Cardiac fibroblast (primary cell): ENCODE data around the gene USH1C.

Experiments used
- DNase-seq, 2 donors: peaks; one replicate each; pipeline versions ENCODE4 v3.0.0 to v3.0.0-alpha.2; 2010; ENCODE audit warnings: low read depth in 2 of 2
- H3K4me3 ChIP-seq, 2 donors: replicated peaks in 1 of 2; 1 replicate in 1 of 2; 2 replicates in 1 of 2; pipeline ENCODE4 v1.5.1; 2011; ENCODE audit warnings: low read depth in 2 of 2, low read length in 2 of 2, mild to moderate bottlenecking in 2 of 2, moderate library complexity in 1 of 2
- TF ChIP-seq, protein P1 (sequence below): IDR thresholded peaks from one replicate; pipeline ENCODE4 v1.5.1; 2011; ENCODE audit warnings: low read depth, mild to moderate bottlenecking, low read length, inconsistent platforms

Gene USH1C

DNA sequence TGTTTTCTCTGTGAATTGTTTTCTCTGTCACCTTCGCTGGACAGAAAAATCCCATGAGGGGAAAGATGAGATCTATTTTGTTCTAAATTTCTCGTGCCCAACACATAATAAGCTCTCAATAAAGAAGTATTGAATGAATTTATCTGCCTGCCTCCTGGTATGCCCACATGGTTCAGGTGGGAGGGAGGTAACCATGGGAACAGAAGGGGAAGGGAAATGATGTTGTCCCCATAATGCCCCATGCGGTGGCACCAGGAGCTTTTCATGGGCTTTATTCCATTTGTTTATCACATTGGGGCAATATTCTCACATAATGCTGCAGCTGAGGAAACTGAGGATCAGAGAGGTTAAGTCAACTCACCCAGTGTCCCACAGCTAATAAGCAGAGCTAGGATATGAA is 8.7 kb downstream of the USH1C start:
- TF ChIP-seq, protein P1, sequence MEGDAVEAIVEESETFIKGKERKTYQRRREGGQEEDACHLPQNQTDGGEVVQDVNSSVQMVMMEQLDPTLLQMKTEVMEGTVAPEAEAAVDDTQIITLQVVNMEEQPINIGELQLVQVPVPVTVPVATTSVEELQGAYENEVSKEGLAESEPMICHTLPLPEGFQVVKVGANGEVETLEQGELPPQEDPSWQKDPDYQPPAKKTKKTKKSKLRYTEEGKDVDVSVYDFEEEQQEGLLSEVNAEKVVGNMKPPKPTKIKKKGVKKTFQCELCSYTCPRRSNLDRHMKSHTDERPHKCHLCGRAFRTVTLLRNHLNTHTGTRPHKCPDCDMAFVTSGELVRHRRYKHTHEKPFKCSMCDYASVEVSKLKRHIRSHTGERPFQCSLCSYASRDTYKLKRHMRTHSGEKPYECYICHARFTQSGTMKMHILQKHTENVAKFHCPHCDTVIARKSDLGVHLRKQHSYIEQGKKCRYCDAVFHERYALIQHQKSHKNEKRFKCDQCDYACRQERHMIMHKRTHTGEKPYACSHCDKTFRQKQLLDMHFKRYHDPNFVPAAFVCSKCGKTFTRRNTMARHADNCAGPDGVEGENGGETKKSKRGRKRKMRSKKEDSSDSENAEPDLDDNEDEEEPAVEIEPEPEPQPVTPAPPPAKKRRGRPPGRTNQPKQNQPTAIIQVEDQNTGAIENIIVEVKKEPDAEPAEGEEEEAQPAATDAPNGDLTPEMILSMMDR, result no peak
- no peak for DNase-seq
- H3K4me3 ChIP-seq, result no peak overlapping the region

DNA sequence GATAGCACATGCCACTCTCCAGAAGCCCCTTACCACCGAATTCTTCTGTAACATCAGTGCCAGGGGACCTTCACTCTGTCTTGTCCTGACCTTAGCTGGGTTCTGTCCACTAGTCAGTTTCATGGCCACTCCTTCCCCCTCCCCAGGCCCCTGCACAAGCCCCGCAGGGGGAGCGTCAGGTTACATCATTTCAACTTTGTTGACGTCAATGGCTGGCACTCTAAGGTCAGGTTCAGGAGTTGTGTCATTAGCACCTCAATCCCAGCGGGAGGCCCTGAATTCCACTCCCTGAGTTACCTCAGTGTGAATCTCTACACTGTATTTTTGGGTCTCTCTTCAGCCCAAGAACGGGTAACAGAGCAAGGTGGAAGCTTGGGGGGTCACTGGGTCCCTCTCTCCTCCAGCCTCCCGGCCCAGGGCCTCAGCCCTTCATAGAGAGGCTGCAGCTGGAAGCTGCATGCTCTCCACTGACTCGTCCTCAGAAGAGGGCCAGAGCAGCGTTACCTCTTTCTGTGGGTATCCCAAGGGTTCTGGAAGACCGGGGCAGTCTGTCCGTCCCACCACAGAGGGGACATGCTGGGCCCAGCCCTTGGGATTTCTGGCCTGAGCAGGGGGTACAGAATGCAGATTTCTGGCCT is 10.3 kb downstream of the USH1C start:
- DNase-seq, result peak in 1 of 2 donors; percentile 1
- H3K4me3 ChIP-seq, result no peak overlapping the region
- TF ChIP-seq, protein P1, result no peak

DNA sequence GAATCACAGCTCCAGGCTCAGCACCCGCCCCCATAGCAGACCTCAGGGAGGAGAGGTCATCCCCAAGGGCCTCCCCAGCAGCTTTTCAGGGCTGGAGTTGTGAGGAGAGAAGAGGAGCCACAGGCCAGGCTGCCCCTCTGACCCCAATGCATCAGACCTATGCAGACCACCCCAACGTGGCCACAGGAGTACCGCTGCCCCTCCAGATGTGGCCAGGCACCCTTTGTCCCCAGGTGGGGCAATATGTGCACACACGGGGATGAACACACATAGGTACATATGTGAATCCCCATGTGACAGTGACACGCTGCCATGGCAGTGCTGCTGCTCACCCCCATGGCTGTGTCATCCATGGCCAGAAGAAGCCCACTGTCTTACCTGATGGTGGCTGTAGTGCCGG is 10.9 kb downstream of the USH1C start:
- H3K4me3 ChIP-seq, result no peak overlapping the region
- no peak for DNase-seq
- TF ChIP-seq, protein P1, result no peak

DNA sequence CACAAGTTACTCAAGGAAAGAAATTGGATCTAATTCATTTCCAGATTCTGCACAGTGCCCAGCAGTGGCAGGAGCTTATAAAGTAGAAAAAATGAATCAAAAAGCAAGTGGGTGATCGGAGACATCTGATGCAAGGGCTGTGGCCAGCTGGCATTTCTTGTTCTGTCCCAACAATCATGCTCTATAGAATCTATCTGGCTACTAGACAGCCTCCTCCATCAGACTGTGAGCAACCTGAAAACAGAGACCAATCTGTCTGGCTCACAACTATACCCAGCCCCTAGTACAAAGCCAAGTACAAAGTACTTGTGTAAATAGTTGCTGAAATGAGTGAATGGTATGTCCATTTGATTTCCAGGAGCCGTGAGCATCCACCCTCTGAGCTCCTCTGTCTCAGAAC is 11.4 kb downstream of the USH1C start:
- H3K4me3 ChIP-seq, result no peak overlapping the region
- DNase-seq, result no peak
- TF ChIP-seq, protein P1, result no peak

DNA sequence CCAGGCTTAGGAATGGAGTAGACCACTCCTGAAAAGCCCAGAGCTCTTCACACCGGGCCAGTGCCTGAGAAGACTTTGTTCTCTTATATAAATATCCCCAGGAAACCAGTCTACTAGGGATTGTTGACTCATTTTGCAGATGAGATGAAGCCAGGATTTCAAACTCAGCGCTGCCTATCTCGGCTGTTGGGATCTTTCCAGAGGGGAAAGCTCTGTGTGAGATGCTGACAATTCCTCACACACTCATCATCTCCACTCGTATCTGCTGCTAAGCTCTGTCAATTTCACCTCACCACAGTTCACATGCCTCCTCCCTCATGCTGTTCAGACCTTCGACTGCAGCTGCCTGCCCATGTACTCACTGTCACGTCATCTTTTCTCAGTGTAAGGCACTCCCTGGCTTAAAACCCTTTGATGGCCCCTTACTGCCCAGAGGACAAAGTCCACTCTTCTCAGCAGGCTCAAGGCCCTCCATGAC is 12.5 kb downstream of the USH1C start:
- DNase-seq, result peak; percentile 52 to 54
- TF ChIP-seq, protein P1, result no peak
- H3K4me3 ChIP-seq, result no peak overlapping the region

DNA sequence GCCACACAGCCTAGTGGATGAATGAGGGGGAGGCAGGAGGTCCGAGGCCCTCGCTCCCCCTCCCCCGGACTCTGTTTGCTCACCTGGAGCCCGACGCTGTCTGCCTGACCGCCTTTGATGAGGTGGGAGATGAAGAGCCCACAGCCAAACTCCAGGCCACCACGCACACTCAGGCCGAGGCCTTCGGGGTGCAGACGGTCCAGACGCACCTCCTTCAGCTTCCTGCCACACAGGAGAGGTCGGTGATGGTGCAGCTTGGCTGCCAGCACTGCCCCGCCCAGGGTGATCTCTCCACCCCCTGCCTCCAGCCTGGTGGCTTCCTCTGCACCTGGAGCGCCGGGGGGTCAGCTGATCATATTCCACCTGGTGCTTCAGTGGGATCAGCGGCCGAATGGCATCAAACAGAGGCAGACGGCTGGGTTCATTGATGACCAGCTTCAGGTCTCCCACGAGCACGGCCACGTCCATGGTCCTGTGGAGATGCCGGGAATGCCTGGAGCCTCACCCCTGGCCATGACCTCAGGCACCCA is 13.1 kb downstream of the USH1C start:
- H3K4me3 ChIP-seq, result no peak overlapping the region
- TF ChIP-seq, protein P1, result no peak
- no peak for DNase-seq

DNA sequence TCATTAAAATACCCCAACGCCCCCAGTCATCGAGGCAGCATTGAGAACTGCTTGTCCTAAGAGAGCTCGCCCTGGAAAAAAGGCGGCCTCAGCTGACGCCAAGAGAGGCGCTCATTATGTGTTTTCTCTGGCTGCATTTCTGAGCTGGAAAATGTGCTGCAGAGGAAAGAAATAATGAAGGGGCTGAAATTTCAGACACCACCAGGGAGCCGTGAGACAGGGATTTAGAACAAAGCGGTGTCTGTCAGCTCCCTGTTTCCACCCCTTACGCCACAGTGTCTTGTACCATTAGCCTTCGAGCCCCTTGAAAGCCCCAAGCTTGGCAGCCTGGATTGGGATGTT is 14.4 kb downstream of the USH1C start:
- no peak overlapping the region for H3K4me3 ChIP-seq
- DNase-seq, result no peak
- TF ChIP-seq, protein P1, result no peak
